GM12874 (cell line): ENCODE measurements around the gene MYL12B.

Experiments
- CTCF ChIP-seq: IDR thresholded peaks from 2 replicates; pipeline ENCODE4 v1.5.1; 2011; ENCODE audit warnings: low read depth, mild to moderate bottlenecking, control low read depth, low read length, moderate library complexity; ENCODE audit not compliant: insufficient read depth

MYL12B gene

GRCh38 chr18:3281456-3282400 is 19.8 kb downstream of the MYL12B start:
- TF ChIP-seq CTCF: 0 out of 2 replicates have a peak, but pooled peaks have one; percentile 6

- no peak for TF ChIP-seq CTCF
Measured at GRCh38 chr18:3283253-3283863, 21.4 kb downstream of the MYL12B start.

GRCh38 chr18:3283908-3284307 is 22.0 kb downstream of the MYL12B start:
- no peak for TF ChIP-seq CTCF

GRCh38 chr18:3284501-3284900 is 22.6 kb downstream of the MYL12B start:
- no peak for TF ChIP-seq CTCF

GRCh38 chr18:3286159-3286558 is 24.2 kb downstream of the MYL12B start:
- no peak for TF ChIP-seq CTCF

GRCh38 chr18:3293196-3293951 is 31.4 kb downstream of the MYL12B start:
- TF ChIP-seq CTCF: no peak
